NCI-H187 treated with DMSO at 0.1 percent for 48 hours (cell line): Measurements from ENCODE around the gene KSR1.

Source experiments
- DNase-seq: peaks from one replicate; lab custom pipeline; 2025; lab: John Stamatoyannopoulos, UW

The KSR1 gene

GRCh38 chr17:27590864-27591263, 134.6 kb downstream of the KSR1 start:
- no peak for DNase-seq

- DNase-seq, result no peak
These were observed 135.7 kb downstream of the KSR1 start for GRCh38 chr17:27591986-27592385.

- no peak for DNase-seq
These were observed 137.1 kb downstream of the KSR1 start for GRCh38 chr17:27593232-27593856.

GRCh38 chr17:27593857-27594255, 137.6 kb downstream of the KSR1 start:
- no peak for DNase-seq

DNA sequence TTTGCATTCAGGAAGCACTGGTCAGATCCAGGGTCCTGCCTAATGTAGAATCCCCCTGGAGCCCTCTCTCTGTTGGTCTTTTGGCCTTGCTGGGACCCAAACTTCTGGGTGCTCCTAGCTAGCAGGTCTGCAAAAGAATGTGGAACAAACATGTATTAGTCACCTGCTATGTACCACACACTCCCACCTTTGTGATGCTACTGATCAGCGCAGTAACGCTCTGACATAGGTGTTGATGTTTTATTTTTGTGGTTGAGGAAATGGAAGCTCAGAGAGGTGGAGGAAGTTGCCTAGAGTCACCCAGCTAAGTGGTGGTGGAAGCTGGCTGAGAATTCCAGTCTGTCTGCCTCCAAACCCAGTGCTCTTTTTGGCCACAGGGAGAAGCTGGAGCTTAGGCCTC, 139.0 kb downstream of the KSR1 start:
- DNase-seq, result no peak

DNA sequence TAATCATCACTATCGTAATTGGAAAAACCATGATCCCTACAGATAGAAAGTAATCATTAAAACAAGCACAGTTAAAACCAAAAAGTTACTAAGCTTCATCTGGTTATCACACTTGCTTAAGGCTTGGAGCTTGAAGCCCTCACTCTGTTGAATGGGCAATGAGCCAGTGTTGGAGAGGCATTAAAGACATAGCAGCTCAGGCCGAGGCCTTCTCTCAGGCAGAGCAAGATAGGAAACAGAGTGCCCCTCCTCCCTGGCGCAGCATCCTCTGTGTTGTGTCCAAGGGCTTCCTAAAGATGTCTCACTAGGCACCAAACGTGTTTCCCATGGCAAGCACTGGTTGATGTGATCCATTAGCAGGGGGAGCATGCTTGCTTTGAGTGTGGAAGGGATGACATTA, 139.8 kb downstream of the KSR1 start:
- no peak for DNase-seq

DNA sequence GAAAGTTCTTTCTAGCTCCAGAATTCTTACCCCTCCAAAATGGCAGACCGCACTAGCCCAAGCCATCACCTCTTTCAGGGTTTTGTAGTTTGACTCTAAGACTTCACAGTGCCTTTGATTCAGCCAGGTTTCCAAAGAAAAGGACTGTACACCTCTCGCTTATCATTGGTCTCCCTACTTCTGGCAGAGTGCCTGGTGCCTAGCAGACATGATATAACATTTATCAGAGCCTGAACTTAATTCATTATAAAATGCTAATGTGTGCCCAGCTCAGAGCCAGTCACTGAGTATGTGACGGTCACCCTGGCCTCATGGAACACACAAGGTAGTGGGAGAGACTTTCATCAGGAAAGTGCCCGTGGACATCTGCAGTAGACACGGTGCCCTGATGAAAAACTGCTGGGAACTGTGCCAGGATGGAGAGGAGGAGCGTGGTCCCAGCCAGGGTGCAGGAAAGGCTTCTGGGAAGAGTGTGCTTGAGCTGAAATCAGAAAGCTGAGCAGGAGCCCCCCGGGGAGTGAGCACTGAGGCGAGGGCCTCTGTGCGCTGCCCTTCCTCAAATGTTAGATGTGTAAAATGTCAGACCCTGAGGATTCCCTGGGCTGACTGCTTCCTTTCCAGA, 140.4 kb downstream of the KSR1 start:
- no peak for DNase-seq

GRCh38 chr17:27597188-27597580, 140.9 kb downstream of the KSR1 start:
- DNase-seq, result no peak

GRCh38 chr17:27597783-27598320, 141.6 kb downstream of the KSR1 start:
- DNase-seq, result no peak

- DNase-seq, result no peak
These were observed 142.2 kb downstream of the KSR1 start for GRCh38 chr17:27598337-27599050.

DNA sequence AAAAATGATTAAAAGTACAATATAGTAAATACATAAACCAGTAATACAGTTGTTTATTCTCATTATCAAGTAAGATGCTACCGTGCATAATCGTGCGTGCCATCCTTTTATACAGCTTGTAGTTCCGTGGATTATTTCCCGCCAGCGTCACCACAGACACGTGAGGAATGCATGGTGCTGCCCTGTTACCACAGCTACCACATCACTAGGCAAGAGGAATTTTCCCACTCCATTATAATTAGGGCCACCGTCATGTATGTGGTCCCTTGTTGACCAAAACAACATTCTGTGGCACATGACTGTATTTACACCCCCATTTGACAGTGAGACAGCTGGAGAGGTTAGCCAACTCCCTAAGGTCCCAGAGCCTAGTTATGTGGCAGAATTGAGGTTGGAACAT, 144.2 kb downstream of the KSR1 start:
- no peak for DNase-seq

GRCh38 chr17:27601069-27601974, 145.1 kb downstream of the KSR1 start:
- no peak for DNase-seq

- DNase-seq, result no peak
These were observed 145.7 kb downstream of the KSR1 start for GRCh38 chr17:27601975-27602302.

- no peak for DNase-seq
These were observed 146.6 kb downstream of the KSR1 start for GRCh38 chr17:27602721-27603420.

DNA sequence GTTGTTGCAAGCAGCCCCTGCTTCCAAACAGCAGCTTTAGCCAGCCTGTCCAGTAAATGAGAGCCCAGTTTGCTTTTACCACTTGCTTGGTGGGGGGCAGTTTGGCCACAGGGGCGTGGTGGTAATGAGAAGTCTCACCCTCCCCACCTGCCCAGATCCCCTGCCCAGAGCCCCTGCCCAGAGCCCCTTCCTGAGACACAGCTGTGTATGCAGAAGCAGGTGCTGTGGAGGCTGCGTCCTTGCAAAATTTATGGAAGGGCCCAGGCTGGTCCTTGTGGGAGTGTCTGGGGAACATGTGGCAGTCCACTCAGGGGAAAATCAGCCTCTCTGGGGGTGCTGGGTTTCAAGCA, 147.1 kb downstream of the KSR1 start:
- DNase-seq, result no peak

DNA sequence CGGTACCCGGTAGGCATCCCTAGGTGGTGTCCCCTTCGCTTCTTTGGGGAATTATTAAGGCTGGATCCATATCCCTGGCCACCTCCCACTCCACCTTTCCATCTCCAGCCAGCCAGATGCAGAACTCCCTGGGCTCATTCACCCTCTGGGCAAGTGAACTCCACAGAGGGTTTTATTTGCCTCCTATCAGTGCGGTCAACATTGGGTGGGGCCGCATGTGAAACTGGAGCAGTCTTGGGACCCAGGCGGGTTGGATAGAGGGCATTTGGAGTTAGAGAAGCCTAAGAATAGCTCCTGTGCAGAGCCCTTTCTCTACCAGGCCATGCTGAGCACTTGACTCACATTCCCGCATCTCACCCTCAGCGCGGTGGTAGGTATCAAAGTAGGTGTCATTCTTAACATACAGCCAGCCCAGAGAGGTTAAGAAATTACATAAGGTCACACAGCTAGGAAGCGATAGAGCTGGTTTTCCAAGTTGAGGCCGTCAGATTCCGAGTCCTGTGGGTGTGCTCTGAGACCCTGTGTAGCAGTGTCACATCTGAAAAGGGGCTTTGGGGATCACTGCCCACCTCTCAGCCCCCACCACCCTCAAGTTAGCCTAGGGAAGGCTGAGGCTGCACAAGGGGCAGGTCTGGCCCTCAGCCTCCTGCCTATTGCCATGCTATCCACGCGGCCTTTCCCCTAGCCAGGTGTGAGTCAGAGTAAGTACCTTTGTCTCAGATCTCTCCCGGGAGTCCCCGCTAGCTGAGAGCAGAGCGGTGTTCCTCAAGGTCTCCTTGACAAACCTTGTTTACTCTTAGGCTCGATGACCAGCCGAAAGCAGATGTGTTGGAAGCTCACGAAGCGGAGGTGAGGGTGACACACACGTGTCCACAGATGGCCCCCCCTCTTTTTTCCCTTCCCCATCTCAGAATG, 147.9 kb downstream of the KSR1 start:
- no peak for DNase-seq

DNA sequence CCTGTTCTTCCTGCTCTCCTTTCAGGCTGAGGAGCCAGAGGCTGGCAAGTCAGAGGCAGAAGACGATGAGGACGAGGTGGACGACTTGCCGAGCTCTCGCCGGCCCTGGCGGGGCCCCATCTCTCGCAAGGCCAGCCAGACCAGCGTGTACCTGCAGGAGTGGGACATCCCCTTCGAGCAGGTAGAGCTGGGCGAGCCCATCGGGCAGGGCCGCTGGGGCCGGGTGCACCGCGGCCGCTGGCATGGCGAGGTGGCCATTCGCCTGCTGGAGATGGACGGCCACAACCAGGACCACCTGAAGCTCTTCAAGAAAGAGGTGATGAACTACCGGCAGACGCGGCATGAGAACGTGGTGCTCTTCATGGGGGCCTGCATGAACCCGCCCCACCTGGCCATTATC, 149.2 kb downstream of the KSR1 start:
- no peak for DNase-seq

DNA sequence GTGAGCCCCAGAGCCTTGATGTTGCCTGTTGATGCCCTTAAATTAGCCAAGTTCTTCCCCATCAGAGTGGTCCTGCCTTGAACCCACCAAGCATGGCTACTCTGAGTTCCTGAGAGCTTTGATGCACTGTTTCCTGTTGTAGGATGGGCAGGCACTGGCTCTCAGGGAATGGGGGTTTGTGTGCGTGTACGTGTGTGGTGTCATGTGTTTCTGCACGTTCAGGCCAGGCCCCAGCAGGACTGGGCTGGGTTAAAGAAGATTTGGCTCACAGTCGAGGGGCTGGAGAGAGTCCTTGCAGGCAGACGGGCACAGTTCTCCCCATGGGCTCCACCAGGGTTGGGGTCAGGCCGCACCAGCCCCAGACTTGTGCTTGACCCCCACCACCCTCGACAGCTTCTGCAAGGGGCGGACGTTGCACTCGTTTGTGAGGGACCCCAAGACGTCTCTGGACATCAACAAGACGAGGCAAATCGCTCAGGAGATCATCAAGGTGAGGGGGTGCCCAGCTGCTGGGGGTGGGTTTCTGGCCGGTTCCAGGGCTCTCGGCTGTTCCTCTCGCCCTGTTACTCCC, 151.4 kb downstream of the KSR1 start:
- DNase-seq, result no peak

GRCh38 chr17:27608328-27609230, 152.3 kb downstream of the KSR1 start:
- no peak for DNase-seq
